Activated gamma-delta T cell treated with anti-CD3 and anti-CD28 coated beads, Interleukin-2, amount 50 U/mL, for 16 hours (primary cell): Measurements from ENCODE around the gene NAIF1.
"Not testable (repeated sequence)": the region's sequence is repeated elsewhere in the genome, so short reads cannot be mapped to it uniquely, and the experiment has no call there.

Experiments used
- DNase-seq: peaks from one replicate; pipeline ENCODE4 v3.0.0-alpha.2; 2020; ENCODE audit warnings: low read depth

The NAIF1 gene

DNA sequence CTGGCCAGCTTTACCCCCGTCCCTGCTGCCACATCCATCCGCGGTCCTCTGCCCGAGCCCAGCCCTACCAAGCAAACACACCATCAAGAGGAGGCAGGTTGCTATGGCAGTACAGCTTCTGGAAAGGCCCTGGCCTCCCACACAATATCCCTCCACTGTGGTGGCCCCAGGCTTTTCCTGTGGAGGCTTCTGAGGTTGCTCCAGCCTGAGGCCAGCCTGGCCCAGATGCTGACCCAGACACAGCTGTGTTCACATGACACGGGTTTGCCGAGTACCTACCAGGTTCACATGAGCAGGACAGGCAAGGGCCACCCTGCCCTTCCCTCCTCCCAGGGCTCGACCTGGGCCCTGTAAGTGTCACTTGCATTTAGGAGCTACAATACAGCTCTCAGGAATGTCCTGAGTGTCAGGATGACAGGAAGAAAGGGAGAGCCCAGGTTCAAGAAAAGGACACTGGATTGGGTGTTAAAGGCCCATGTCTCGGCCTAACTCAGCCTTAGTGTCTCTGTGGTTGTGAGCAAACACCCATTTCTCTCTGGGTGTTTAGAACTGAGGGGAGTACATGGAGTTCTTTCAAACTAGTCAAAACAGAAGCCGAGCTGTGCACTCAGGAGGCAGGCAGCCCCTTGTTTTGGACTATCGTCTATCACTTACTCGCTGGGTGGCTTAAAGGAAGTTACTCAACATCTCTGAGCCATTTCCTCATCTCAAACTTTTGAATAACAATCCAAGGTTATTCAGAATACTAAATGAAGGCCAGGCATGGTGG lies 40.2 kb downstream of the NAIF1 start:
- peak; percentile 34 for DNase-seq

DNA sequence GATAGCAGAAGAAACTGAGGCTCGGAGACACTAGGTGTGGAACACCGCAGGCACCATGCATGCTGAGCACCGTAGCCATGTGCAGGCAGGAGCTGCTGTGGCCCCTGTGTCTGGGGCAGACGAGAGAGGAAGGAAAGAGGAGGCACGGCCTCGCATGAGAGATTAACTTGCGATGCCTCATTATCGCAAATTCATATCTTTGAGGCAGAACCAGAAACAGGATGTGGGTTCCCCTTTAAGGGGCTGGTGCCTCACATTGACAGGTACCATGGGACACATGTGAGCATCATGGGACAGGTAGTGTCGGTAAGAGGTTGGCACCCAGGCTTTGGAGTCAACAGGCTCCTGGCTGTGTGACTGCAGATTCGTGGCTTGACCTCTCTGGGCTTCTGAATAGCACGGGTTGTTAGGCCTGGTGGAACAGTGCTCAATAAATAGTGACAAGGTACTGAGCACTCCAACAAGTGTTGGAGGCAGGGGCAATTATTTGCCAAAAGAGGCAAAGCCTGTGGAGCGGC lies 40.8 kb downstream of the NAIF1 start:
- DNase-seq, result peak; percentile 69

DNA sequence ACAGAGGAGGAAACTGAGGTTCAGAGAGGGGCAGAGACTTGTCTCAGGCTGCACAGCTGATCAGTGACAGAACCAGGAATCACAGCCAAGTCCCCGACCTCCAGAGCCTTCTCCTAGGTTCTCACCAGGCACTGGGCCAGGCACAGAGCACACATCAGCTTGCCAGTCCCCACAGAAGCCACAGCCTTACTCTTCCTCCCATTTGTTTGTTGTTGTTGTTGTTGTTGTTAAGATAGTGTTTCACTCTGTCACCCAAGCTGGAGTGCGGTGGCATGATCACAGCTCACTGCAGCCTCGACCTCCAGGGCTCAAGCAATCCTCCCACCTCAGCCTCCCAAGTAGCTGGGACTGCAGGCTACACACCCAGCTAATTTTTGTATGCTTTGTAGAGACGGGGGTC lies 41.4 kb downstream of the NAIF1 start:
- DNase-seq, result no peak

DNA sequence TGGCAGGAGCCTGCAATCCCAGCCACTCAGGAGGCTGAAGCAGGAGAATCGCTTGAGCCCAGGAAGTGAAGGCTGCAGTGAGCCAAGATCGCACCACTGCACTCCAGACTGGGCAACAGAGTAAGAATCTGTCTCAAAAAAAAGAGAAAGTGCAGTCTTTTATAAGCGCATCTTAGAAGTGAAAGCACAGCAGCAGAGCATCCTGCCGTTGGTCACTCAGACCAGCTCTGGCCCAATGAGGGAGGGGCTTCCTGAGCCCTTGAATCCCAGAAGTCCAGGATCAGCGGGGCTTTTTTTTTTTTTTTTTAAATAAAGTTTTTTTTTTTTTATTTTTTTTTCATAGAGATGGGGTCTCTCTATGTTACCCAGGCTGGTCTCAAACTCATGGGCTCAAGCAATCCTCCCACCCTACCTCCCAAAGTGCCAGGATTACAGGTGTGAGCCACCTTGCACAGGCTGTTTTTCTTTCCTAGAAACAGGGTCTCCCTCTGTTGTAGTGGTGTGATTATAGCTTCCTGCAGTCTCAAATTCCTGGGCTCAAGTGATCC lies 42.3 kb downstream of the NAIF1 start:
- no peak for DNase-seq

DNA sequence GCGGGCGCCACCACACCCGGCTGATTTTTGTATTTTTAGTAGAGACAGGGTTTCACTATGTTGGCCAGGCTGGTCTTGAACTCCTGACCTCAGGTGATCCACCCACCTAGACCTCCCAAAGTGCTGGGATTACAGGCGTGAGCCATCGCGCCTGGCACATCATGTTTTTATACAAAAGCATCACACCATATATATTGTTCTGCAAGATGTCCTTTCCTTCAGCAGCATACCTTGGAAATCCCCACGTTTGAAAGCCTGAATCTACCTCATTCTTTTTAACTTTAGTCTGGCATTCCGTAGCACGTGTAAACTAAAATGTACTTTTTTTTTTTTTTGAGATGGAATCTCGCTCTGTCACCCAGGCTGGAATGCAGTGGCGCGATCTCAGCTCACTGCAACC lies 43.4 kb downstream of the NAIF1 start:
- DNase-seq, result not testable (repeated sequence)

DNA sequence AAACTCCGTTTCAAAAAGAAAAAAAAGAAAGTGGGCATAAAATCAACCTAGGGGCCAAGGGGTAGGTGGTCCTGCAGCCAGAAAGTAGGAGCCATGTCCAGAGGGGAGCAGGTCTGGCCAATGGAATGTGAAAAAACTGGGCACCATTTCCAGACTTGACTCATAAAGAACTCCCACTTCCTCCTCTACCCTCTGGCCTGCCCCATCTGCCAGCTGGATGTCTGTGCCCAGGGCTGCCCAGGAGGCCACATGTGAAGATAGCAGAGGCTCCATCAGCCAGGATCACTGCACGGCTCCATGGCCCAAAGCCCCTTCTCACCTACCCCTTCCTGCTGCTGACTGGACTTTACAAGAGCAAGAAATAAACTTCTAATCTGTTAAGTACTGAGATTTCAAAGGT lies 44.2 kb downstream of the NAIF1 start:
- DNase-seq, result no peak

DNA sequence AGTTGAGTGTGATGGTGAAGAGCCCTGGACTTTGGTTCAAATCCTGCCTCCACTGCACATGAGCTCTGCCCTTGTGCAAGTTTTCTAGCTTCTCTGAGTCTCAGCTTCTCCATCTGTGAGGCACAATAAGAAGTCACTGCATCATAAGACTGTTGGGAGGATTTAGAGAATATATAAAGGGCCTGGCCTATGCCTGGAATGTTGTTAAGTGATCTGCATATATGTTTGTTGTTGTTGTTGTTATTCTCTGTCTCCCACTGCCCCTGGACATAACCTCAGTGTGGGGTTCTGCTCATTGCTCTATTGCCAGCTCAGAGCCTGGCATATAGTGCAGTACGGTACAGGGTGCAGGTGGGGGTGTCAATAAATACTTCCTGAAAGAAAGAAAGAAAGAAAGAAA lies 46.0 kb downstream of the NAIF1 start:
- no peak for DNase-seq

DNA sequence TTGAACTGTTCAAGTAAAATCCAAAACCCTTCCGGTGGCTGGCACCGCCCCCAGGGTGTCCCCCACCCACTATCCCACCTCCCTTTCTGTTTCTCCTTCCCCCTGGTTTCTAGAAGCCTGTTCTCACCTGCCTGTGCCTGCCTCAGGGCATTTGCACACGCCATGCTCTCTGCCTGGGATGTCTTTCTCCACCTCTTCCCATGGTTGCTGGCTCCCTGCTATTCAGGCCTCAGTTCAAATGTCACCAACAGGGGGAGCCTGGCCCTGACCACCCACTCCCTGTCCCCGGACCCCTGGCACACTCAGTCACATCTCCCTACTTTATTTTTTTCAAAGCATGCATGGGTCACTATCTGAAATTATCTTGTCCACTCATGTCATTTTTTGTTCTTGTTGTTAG lies 46.4 kb downstream of the NAIF1 start:
- no peak for DNase-seq

DNA sequence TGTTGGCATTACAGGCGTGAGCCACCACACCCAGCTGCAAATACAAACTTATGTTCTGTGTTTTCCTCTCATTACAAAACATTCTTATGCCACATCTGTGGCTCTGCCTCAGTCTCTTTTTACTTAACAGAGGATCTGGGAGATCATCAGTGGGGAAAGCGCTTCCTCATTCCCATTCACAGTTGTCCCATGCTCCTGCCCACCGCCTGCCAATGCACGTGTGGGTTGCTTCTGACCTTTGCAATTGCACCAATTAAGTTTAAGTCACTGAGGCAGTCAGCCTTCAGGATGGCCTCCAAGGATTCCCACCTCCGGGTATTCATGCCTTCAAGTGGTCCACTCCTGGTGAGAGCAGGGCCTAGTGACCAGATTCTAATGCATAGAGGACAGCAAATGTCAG lies 51.4 kb downstream of the NAIF1 start:
- no peak for DNase-seq
